Esophagus mucosa (tissue), 1 donor: ENCODE results near the gene NLRP3. TPM values are rescaled to one million over a fixed set of nuclear protein-coding genes. Genes with fewer than 3 reads are reported as not detected.
"Not testable (repeated sequence)": the region's sequence is repeated elsewhere in the genome, so short reads cannot be mapped to it uniquely, and the experiment has no call there.

Experiments
- ATAC-seq: fragments of 200-7000 bp; cut with Tn5 transposase; one replicate; pipeline ENCODE4 v1.9.1; 2020
- total RNA-seq: library from RNA; stranded (reverse); gene quantifications from one replicate; pipeline ENCODE4 v1.2.4, GENCODE V29; 2023
- donor health status: DM: yes; HTN: yes; CAD: no.

NLRP3 gene
- total RNA-seq, 1 donor from 2014 or later = 0.36 TPM

DNA sequence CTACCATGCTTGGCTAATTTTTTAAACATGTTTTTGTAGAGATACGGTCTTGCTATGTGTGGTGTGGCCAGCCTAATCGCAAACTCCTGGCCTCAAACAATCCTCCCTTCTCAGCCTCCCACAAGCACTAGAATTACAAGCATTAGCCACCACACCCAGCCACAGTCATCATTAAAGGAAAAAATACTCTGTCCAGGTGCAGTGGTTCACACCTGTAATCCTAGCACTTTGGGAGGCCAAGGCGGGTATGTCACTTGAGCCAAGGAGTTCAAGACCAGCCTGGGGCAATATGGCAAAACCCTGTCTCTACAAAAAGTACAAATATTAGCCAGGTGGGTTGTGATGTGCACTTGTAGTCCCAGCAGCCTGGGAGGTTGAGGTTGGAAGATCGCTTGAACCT lies 25.0 kb upstream of the NLRP3 start:
- no peak for ATAC-seq

DNA sequence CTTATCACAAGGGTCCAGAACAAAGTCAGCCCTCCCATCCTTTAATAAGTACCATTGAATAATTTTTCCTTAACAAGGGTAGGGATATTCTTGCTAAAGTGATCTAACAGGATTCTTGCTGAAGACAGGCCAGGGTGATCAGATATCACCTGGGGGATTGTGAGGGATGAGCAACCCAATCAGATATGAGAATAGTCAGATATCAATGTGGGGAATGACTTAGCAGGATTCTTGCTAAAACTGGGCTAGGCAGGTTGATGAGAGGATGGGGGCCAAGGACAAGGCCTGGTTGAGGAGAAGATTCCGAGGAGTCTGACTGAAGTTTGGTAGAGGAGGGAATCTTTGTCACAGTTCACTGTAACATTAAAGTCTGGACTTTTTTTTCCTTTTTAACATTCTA lies 23.9 kb upstream of the NLRP3 start:
- no peak for ATAC-seq

DNA sequence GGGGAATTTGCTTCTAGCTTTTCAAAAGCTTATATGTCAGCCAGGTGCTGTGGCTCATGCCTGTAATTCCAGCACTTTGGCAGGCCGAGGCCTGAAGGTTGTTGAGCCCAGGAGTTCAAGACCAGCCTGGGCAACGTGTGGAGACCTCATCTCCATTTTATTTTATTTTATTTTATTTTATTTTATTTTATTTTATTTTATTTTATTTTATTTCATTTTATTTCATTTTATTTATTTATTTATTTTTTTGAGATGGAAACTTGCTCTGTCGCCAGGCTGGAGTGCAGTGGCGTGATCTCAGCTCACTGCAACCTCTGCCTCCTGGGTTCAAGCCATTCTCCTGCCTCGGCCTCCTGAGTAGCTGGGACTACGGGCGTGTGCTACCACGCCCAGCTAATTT lies 20.9 kb upstream of the NLRP3 start:
- ATAC-seq = not testable (repeated sequence)

DNA sequence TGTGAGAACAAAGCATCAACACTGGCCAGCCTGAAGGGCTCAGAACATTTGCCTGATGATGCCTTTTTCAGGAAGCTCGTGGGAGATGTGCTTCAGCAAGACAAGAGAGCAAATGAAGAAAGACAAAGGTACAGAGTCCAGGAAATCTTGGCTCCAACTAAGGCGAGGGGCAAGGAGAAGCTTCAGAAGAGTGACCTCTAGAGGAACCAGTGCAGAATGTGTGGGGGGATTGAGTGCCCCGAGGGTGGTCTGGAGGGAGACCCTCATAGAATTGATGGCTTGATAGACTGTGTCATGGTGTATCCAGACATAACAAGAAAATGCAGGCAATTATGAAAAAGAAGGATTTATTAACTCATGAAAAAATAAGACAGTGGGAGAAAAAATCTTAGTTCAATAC lies 15.3 kb upstream of the NLRP3 start:
- ATAC-seq = no peak

DNA sequence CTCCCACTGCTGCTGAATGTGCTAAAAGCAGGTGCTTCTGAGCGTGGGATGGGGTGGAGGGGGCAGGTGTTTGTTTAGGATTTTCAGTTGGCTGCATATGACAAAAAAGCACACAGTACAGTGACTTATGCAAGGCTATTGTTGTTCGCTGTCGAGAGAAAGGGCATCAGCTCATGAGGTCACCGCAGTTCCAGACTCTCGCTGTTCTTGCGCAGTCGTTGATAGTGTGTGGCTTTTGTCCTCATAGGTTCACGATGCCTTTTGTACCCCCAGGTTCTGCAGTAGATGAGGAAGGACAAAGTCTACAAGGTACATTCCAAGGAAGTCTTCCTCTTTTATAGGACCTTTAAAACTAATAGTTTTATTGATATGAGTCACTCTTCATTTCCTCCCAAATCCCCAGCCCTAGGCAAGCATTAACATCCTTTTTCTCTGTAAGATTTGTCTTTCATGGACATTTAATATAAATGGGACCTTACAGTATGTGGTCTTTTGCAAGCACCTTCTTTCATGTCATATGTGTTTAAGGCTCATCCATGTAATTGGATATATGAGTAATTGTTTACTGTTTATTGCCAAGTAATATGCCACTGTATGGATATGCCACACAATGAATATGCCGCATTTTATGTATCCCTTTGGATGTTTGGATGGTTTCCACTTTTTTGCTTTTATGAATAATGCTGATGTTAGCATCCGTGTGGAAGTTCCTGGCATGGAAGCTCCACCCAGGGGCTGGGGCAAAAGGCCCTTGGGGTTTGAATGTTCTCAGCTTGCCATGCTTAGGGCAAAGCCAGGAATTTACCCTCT lies 14.5 kb upstream of the NLRP3 start:
- ATAC-seq = no peak

DNA sequence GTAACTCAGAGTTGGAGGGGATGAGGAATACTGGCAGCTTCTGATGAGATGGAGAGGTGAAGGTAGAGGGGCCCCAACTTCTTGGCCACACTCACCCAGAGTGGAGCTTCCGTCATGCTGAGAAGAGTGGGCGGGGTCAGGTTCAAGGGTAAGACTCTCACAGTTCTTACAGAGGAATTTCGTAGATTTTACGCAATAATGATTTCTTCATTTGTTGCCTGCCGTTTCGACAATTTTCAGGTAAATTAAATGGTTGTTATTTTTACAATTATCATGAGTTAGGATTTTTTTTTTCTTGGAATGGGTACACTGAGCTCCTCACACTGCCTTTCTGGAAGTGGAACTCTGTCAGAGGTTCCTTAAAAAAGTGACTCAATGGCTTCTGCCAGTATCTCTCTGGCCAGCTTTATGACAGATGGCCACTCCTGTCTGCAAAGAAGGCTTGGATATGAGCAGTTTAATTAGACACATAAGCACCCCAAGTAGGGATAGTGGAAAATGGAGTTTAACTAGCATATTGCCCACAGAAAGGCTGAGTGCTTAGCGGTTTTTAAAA lies 13.8 kb upstream of the NLRP3 start:
- ATAC-seq = no peak

DNA sequence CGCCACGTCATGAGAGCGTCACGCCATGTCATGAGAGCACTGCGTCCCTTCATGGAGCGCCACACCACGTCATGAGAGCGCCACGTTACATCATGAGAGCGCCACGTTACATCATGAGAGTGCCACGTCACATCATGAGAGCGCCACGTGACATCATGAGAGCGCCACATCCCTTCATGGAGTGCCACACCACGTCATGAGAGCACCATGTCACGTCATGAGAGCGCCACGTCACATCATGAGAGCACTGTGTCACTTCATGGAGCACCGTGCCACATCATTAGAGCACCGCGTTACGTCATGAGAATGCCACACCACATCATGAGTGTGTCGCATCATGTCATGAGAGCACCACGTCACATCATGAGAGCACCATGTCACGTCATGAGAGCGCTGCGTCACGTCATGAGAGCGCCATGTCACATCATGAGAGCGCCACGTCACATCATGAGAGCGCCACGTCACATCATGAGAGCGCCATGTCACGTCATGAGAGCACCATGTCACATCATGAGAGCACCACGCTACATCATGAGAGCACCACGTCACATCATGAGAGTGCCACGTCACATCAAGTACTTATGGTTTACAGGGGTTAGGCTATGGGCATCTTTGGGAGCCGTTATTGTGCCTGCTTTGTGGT lies 9.8 kb upstream of the NLRP3 start:
- ATAC-seq = no peak

DNA sequence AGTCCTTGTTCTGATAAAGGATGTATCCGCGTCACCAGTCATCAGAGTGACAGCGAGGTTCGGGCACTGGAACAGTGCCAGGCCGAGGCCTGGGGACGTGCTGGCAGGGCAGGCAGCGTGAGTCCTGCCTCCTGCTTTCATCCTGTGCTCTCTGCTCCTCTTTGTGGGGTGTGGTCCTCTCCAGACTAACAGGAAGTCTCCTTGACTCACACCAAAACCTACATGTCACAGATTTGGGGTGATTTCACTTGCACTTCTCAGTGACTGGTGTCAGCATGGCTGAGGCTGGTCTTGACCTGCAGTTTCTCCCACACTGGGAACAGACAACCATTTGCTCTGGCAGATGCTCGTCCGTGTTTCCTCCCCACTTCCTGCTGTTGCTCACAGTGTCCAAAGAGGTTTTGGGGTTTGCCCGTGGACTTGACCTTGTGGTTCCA lies 8.8 kb upstream of the NLRP3 start:
- peak; percentile 11 for ATAC-seq

DNA sequence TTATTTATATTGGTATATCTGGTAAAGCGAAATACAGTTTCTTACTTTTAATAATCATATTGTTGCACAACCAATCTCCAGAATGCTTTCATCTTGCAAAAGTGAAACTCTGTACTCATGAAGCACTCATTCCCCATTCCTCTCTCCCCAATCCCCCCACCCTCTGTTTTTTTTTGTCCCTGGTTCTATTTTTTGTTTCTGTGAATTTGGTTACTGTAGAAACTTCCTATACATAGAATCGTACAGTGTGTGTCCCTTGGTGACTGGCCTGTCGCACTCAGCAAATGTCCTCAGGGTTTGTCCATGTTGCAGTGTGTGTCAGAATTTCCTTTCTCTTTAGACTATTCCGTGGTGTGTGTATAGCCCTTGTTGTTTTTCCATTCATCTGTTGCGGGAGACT lies 7.9 kb upstream of the NLRP3 start:
- ATAC-seq = no peak

DNA sequence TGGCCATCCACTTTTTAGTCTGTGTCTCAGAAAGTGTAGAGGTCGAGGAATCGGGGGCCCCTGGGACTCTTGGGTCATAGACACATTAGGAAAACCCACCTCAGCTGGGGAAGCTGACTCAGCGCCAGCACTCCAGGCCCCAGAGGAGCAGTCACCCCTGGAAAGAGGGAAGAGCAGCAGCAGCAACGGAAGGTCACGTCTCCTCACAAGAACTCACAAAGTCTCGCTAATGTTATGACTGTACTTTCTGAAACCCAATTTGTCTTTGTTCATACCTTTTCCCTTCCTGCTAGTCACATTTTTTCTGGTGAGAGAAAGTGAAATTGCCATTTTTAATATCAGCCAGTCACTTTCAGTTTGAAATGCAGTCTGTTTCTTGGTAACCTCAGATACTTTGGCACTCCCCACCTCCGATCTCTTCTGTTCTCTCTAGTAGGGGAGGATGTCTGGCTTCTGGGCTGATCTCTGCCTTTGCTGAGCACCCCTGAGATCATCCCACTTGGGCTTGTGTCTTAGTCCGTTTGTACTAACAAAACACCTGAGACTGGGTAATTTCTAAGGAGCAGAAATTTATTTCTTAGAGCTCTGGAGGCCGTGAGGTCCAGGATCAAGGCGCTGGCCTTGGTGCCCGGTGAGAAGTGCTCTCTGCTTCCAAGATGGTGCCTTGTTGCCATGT lies 6.0 kb upstream of the NLRP3 start:
- no peak for ATAC-seq

DNA sequence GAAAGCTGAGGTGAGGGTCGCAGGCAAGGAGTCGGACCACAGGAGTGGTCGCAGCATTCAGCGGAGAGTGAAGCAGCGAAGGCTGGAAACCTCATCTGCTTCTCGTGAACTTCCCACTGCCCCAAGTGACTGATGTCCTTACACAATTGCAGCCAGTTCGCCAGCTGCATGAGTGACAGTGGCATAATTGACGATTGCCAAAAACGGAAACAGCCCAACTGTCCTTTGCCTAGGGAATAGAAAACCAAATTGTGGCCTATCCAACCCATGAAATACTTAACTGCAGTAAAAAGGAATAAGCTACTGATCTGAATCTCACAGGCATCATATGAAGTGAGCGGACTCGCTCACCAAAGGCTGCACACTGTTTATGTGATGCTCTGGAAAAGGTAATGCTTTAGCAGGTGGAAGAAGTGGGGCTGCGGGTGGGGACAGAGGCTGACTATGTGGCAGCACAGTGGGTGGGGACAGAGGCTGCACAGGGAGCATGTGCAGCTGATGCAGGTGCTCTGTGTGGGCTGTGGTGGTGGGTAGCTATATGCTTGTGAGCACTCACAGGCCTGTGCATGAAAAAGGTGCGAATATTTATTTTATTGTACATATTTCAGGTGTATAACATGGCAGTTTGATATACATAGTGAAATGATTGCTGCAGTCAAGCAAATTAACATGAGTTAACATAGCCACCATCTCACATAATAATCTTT lies 4.2 kb upstream of the NLRP3 start:
- ATAC-seq = no peak

DNA sequence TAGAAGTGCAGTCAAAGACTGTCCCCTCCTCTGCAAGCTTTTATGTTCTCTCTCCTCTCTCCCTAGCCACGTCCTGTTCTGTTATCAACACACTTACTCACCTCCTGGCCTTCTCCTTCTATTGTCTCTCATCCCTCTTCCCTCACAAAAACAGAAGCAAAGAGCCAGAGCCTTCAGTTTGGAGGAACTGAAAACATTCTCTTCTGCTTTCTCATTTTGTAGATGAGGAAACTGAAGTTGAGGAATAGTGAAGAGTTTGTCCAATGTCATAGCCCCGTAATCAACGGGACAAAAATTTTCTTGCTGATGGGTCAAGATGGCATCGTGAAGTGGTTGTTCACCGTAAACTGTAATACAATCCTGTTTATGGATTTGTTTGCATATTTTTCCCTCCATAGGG lies 1.9 kb downstream of the NLRP3 start:
- ATAC-seq = no peak

DNA sequence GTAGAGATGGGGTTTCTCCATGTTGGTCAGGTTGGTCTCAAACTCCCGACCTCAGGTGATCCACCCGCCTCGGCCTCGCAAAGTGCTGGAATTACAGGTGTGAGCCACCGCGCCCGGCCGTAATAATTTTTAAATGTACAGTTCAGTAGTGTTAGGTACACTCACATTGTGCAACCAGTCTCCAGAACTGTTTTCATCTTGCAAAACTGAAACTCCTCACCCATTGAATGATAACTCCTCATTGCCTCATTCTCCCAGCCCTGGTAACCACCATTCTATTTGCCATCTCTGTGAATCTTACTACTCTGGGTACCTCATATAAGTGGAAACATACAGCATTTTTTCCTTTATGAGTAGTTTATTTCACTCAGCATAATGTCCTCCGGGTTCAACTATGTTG lies 3.4 kb downstream of the NLRP3 start:
- no peak for ATAC-seq

DNA sequence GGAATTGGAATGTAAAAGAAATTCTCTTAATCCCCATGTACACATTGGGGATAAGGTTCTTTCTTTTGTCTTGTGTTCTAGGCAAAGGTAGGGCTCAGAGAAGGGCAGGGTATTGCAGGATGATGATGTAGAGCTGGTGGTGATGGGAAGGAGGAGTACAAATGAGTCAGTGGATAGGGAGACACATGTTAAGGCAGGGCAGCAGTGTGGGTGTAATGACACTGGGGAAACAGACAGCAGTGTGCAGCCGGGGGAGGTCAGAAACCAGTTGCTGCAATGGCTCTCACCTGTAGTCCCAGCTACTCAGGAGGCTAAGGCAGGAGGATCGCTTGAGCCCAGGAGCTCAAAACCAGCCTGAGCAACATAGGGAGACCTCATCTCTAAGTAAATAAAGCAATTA lies 5.1 kb downstream of the NLRP3 start:
- no peak for ATAC-seq

DNA sequence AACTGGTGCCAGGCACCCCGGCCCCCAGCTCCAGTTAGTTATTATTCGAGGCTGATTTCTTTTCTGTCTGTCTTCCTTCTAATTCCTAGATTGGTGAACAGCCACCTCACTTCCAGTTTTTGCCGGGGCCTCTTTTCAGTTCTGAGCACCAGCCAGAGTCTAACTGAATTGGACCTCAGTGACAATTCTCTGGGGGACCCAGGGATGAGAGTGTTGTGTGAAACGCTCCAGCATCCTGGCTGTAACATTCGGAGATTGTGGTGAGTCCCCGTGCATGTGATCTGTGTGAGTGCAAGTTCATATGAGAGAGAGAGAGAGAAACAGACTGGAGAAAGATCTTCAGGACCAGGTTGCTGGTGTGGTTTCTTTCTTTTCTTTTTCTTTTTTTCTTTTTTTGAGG lies 13.5 kb downstream of the NLRP3 start:
- ATAC-seq = no peak

DNA sequence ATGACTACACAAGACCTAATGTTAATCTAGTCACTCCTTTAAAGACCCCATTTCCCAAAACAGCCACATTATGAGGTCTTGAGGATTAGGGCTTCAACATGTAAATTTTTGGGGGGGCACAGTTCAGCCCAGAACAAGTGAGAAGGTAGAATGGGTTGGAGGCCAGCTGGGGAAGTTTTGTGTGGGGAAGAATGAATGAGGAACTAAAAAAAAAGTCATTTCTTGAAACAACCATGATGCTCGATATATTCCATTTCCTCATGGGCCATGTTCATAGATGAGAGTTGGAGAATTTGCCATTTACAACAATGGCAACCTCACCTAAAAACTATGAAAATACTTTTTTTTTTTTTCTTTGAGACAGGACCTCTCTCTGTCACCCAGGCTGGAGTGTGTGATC lies 14.5 kb downstream of the NLRP3 start:
- no peak for ATAC-seq

DNA sequence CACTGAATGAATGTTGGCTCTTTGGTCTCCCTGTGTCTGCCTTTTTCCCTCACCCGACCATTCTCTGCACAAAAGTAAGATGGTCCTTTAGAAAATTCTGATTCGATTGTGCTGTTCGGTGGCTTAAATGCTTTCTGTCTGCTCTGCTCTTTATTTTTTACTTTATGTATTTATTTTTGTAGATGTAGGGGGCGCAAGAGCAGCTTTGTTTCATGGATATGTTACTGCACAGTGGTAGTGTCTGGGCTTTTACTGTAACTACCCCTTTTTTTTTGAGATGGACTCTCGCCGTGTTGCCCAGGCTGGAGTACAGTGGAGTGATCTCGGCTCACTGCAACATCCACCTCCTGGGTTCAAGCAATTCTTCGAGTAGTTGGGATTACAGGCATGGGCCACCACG lies 15.7 kb downstream of the NLRP3 start:
- ATAC-seq = no peak

DNA sequence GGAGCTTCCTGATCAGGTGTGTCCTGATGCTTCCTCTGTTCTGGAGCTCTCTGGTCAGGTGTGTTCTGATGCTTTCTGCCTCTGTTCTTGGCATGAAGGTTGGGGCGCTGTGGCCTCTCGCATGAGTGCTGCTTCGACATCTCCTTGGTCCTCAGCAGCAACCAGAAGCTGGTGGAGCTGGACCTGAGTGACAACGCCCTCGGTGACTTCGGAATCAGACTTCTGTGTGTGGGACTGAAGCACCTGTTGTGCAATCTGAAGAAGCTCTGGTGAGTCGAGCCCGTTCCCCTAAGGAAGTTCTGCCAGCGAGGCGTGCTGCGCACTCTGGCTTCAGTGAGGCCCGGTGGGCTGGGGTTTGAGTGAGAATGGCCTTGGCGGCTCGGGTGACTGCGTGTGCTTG lies 18.0 kb downstream of the NLRP3 start:
- no peak for ATAC-seq

DNA sequence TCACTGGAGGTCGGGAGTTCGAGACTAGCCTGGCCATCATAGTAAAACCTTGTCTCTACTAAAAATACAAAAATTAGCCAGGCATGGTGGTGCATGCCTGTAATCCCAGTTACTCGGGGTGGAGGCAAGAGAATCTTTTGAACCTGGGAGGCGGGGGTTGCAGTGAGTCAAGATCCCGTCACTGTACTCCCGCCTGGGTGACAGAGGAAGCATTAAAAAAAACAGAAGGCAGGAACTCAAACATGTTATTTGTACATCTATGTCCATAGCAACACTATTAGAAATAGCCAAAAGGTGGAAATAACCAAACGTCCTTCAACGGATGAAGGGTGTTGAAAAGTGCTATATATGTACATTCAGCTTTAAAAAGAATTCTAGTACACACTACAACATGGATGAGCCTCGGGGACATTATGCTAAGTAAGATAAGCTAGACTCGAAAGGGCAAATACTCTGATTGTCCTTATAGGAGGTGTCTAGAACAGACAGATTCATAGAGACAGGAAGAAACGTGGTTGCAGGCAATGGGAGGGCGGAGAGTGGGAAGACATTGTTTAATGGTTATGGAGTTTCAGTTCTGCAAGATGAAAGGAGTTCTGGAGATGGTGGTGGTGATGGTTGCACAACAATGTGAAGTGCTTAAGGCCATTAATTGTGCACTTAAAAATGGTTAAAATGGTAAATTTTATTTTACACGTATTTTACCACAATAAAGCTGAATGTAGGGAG lies 19.2 kb downstream of the NLRP3 start:
- no peak for ATAC-seq

DNA sequence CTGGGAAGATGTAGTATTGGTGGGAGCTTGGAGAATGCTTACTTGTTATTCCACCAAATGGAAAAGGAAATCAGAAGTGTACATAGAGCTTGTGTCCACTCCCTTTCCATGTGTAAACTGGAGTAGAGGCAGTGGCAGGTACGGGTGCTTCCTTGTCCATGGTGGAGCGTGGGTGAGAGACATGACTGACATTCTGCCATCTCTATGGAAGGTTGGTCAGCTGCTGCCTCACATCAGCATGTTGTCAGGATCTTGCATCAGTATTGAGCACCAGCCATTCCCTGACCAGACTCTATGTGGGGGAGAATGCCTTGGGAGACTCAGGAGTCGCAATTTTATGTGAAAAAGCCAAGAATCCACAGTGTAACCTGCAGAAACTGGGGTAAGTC lies 19.8 kb downstream of the NLRP3 start:
- no peak for ATAC-seq

DNA sequence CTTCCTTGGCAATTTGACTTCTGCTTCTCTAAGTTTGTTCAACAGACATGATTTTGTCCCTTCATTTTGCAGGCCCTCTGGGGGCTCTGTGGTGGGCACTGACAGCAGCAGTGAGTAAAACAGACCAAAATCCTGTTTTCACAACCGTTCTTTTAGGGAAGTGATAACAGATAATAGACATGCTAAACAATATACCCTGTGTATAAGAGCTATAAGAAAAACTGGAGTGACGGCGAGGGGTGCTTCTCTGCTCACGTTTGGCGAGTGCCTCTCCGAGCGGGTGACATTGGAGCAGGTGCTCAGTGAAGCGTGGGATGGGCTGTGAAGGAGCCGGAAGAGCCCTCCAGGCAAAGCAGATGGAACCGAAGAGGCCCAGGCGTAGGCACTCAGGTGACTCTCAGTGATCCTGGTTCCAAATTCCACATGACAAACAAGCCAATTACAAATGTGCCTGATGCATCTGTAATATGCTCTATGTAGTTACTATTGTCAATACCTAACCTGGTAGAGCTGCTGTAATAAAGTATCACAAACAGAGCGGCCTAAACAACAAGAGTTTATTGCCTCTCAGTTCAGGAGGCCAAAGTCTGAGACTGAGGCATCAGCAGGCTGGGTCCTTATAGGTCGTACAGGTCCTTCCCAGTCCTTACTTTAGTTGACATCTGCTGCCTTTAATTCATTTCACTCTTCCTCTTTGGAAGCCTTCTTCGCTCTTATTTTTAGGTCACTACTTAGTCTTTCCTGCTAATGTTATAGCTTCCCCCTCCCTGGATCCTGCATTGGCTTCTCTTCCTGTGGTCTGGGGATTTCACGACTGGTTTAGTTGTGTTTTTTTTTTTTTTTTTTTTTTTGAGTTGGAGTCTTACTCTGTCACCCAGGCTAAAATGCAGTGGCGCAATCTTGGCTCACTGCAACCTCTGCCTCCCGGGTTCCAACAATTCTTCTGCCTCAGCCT lies 21.9 kb downstream of the NLRP3 start:
- no peak for ATAC-seq
